Retinal pigment epithelial cell (primary cell): ENCODE results near the gene LNX2.

Experiments used
- DNase-seq: peaks from one replicate; pipeline ENCODE4 v3.0.0-alpha.2; 2010; ENCODE audit warnings: low read depth
- H3K4me3 ChIP-seq: 2 replicates; pipeline ENCODE4 v1.5.1; 2011; ENCODE audit warnings: mild to moderate bottlenecking, low read length, control low read depth, moderate library complexity
- TF ChIP-seq, protein P1 (sequence below): conservative IDR thresholded peaks from 2 replicates; pipeline ENCODE4 v1.5.1; 2011; ENCODE audit warnings: low read depth, low read length, control low read depth, inconsistent platforms

The LNX2 gene

GRCh38 chr13:27599845-27600553 is 20.3 kb downstream of the LNX2 start:
- DNase-seq, result peak; percentile 75
- no peak overlapping the region for H3K4me3 ChIP-seq
- TF ChIP-seq, protein P1, sequence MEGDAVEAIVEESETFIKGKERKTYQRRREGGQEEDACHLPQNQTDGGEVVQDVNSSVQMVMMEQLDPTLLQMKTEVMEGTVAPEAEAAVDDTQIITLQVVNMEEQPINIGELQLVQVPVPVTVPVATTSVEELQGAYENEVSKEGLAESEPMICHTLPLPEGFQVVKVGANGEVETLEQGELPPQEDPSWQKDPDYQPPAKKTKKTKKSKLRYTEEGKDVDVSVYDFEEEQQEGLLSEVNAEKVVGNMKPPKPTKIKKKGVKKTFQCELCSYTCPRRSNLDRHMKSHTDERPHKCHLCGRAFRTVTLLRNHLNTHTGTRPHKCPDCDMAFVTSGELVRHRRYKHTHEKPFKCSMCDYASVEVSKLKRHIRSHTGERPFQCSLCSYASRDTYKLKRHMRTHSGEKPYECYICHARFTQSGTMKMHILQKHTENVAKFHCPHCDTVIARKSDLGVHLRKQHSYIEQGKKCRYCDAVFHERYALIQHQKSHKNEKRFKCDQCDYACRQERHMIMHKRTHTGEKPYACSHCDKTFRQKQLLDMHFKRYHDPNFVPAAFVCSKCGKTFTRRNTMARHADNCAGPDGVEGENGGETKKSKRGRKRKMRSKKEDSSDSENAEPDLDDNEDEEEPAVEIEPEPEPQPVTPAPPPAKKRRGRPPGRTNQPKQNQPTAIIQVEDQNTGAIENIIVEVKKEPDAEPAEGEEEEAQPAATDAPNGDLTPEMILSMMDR, result no peak

DNA sequence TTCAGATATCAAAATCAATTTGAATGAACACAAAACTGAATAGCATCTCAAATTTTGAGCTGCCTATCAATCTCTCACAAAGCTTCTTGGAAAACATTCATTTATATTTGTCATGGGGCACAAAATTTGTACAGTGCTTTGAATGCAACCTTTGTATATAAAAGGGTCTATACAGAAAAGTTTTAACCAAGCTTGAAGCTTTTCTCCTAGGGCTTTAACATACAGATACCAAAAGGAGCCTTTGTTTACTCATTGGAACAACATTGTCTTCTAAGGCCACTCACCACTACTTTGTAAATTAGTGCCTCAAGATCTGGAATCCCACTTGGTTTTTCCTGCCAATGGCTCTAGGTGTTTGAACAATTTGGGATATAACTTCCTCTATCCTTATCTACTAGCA is 21.2 kb downstream of the LNX2 start:
- H3K4me3 ChIP-seq, result no peak overlapping the region
- TF ChIP-seq, protein P1, result no peak
- DNase-seq, result no peak

DNA sequence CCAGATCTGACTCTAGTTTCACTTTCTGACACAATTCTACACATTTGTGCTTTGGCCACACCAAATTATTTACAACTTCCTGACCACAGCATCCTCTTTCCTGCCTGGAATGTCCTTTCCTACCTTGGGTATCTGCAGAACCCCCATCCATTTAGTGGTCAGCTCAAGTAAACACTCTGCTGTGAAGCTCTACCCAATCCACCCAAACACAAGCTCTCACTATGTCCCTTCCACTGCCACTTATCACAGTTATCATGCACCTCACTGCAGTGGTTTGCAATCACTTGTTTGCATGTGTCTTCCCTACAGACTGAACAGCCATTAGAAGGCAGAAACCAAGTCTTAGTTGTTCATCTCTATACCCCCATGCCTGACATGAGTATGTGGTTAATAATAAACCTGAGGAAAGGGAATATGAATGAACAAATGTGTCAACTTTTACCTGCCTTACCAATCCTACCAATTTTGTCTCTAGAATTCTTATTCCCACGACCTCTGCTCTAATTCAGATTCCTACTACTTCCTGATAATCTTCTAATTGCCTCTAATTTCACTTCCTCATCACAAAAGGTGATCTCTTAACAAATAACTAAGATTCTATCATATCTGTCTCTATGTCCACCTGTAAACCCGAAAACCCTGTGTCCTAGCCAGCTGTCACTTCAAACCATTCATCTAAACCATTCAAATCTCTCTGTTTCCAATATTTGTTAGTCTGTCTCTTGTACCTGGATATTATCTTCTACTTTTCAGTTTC is 25.1 kb downstream of the LNX2 start:
- H3K4me3 ChIP-seq, result no peak overlapping the region
- TF ChIP-seq, protein P1, result no peak
- DNase-seq, result no peak

DNA sequence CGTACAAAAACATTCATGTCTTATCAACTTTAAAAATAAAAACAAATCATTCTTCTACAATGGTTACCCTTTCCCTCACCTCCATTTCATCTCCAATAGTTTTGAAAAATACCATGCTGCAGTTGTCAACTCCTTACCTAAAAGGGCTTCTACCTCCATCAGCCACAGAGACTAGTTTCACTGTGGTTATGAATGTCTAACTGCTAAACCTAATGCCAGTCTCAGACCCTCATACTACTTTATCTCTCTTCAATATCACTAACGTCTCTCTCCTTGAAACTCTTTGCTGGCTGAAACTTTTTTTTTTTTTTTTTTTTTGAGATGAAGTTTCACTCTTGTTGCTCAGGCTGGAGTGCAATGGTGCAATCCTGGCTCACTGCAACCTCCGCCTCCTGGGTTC is 27.1 kb downstream of the LNX2 start:
- no peak overlapping the region for H3K4me3 ChIP-seq
- TF ChIP-seq, protein P1, result no peak
- DNase-seq, result no peak

DNA sequence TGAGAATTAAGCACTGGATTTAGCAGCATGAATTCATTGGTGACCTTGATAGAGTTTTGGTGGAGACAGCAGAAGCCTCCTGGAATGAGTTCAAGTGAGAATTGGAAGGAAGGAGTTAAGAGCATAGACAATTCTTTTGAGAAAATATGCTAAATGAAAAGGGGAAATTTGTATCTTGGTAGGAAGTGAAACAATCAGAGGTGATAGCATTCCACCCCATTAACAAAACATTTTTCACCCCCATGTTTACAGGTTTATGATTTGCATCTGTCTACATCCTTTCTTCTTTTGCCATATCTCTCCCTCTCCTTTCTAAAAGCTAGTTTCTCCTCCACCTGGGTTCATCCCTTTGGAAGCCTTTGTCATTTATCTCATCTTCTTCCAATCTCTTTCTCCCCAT is 27.5 kb downstream of the LNX2 start:
- DNase-seq, result no peak
- TF ChIP-seq, protein P1, result no peak
- H3K4me3 ChIP-seq, result no peak overlapping the region

GRCh38 chr13:27588405-27588804 is 31.9 kb downstream of the LNX2 start:
- no peak overlapping the region for H3K4me3 ChIP-seq
- DNase-seq, result no peak
- TF ChIP-seq, protein P1, result no peak
